LNCaP clone FGC (cell line): ENCODE measurements around the gene PNMA6E.
"Not testable (repeated sequence)": the region's sequence is repeated elsewhere in the genome, so short reads cannot be mapped to it uniquely, and the experiment has no call there.

Experiments
- DNase-seq: peaks from one replicate; pipeline ENCODE4 v3.0.0-alpha.2; 2011; ENCODE audit warnings: low read depth
- H3K4me3 ChIP-seq: 2 replicates; pipeline ENCODE4 v1.5.1; 2011; ENCODE audit warnings: mild to moderate bottlenecking, low read depth, low read length, control low read depth
- CTCF ChIP-seq: IDR thresholded peaks from 2 replicates; pipeline ENCODE4 v1.5.1; 2012; ENCODE audit warnings: mild to moderate bottlenecking; ENCODE audit not compliant: control insufficient read depth, insufficient read depth; ENCODE audit errors: extremely low read depth

The PNMA6E gene

GRCh38 chrX:153408221-153408721 is 7.1 kb upstream of the PNMA6E start:
- no peak overlapping the region for H3K4me3 ChIP-seq
- DNase-seq = no peak
- no peak for TF ChIP-seq CTCF

DNA sequence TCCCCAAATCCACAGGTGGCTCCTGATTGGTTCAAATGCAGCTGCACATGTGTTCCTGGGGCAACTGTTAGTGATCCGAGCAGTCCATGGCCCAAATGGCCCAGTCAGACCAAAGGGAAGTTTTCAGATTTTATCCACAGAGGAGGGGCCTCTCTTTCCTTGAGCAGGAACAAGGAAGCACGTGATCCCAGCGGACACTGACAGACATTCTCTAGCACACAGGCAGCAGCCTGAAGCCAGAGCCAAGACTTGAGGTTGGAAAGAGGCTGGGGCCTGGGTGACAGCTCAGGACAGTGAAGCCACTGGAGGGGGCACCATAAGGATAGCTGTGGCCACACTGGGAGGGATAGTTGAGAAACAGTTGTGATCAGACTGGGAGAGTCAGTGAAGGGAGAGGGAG is 6.6 kb upstream of the PNMA6E start:
- H3K4me3 ChIP-seq = no peak overlapping the region
- TF ChIP-seq CTCF = no peak
- DNase-seq = no peak

DNA sequence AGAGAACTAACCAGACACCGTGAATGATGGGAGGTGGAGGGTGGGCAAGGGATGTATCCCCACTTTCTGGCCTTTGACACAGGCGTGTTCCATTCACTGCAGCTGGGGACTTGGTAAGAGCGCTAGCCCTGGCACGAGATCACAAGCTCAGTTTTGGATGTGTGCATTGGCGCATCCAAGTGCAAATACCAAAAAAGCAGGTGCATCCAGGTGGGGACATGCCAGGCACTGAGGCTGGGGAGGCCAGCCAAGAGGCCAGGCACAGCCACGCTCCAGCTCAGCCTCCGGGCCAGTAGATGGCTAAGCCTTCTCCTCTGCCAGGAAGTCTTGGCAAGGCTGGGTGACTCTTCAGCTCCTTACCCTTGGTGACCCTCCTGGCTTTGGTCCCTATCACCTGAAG is 5.8 kb upstream of the PNMA6E start:
- H3K4me3 ChIP-seq = no peak overlapping the region
- no peak for TF ChIP-seq CTCF
- DNase-seq = no peak

DNA sequence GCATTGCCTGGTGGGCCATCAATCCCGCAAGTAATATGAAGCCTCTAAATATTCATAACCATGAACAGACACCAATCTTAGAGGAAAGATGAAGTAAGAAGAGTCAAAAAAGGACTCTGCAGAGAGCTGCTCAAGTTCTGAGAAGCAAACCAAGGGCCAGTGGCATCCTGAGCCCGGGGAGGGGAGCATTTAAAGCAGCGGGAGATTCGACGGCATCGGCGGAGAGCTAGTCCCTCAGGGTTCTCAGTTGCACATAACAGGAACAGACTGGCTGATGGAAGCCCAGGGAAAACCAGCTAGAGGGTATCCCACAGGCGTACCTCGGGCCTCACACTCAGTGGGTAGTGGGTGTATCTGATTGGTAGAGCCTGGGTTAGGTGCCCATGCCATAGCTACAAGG is 4.9 kb upstream of the PNMA6E start:
- no peak for DNase-seq
- no peak for TF ChIP-seq CTCF
- H3K4me3 ChIP-seq = no peak overlapping the region

DNA sequence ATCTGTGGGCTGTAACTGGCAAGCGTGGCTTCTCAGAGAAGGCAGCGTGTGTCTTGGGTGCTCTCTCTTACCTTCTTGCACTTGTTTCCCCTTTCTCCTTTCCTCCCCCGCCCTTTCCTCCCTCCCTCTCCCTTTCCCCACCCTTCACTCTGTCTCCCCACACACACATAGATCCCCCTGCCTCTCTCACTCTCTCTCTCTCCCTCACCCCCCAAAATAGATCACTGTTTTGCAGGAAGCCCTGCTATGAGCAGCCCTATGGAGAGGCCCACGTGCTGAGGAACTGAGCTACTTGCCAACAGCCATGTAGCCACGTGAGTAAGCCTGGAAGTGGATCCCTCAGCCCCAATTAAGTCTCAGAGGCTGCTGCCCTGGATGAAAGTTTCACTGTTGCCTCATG is 4.3 kb upstream of the PNMA6E start:
- TF ChIP-seq CTCF = no peak
- H3K4me3 ChIP-seq = no peak overlapping the region
- DNase-seq = no peak

DNA sequence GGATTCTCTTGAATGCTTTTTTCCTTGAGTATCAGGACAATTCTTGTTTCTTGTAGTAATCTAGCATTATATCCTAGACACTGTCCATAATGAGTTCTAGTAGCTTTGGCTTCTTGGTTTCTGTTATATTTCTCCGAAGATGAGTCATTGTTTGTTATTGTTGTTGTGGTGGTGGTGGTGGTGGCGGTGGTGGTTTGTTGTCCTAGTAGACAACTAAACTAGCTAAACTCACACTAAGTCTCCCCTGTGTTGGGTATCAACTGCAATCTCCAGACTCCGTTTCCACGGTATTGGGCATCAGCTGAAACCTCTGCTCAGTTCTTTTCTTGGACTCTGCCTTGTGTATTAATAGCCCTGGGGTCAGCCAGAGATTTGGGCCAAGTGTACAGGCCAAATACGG is 3.2 kb upstream of the PNMA6E start:
- DNase-seq, H3K4me3 ChIP-seq: not testable (repeated sequence)

DNA sequence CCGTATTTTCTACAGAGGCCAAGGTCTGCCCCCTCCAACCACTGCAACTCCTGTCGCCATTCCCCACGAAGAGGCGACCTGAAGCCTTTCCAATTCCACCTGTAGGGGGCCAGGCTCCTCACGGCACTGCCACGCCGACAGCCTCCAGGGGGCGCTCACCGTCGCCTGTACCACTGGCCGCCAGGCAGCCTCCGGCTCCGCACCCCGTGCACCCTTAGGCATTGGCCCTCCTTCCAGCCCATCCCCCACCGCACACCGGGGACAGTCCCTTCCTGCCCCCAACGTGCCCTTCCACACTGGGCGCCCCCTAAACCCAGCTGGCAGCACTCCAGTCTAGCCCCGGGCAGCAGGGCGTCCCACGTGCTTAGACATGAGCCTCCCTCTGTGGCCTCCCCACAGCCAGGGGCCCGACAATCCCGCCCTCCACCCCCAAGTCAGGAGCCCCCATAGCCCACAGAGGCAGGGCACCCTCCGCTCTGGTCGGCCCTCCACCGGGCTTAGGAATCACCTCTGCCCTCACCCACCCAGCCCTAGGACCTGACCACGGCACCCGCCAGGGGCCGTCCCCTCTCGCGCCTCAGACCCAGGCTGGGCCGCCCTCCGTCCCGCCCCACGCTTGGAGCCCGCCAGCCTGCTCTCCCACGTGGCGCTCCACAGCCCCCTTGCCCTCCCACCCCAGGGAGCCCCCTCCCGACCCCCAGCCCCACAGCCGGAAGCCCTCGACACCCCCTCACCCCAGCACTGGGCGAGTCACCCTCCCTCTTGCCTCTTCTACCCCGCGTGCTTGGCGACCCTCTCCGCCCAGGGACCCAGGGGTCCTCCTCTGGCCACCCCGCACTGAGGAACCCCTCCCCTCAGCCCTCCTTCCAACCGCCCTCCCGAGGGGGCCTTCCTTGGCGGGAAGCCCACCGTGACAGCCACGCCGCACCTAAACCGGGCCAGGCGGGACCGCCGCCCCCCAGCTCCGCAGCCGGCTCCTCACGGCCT is 711 bp downstream of the PNMA6E start:
- DNase-seq = no peak
- no peak overlapping the region for H3K4me3 ChIP-seq
- peak; percentile 84 for TF ChIP-seq CTCF
